Fibroblast of skin of back (primary cell): Measurements from ENCODE around the gene GNAZ.

Experiments
- DNase-seq: peaks from one replicate; pipeline ENCODE4 v3.0.0-alpha.2; 2013

GNAZ gene

GRCh38 chr22:23159291-23159630 lies 88.9 kb downstream of the GNAZ start:
- no peak for DNase-seq

DNA sequence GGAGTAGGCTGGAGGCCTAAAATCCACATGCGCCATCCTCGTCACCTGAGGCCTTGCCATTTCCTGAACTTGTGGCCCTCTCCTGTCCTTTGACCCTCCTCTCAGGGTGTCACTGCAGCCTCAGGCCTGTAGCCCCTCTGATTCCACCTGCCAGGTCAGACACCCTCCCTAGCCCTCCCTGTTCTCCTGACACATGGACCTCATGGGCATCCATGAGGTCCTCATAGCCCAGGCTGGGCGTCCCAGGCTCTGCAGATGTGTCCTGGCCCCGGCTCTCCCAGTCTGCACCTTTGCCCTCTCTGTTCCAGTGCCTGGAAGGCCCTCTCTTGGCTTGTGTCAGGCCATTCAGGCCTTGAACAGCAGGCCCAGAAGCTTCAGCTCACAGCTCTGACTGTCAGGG lies 90.7 kb downstream of the GNAZ start:
- DNase-seq = no peak

DNA sequence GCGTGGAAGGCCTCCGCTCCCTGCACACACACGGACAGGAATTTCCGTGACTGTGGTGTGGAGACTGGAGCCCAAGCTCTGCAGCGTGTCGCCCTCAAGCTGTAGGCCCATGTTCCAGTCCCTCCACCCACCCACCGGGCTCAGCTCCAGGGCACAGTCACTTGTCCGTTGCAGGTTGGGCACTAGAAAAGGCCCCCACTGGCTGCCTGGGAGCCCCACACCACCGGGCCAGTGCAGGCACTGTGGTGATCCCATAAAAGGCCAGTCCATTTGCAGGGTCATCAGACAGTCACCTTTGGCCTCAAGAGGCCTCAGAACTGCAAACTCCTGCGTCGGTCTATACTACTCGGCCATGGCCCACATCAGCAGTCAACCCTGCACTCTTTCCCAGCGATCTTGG lies 91.3 kb downstream of the GNAZ start:
- no peak for DNase-seq

GRCh38 chr22:23163665-23164064 lies 93.3 kb downstream of the GNAZ start:
- no peak for DNase-seq

DNA sequence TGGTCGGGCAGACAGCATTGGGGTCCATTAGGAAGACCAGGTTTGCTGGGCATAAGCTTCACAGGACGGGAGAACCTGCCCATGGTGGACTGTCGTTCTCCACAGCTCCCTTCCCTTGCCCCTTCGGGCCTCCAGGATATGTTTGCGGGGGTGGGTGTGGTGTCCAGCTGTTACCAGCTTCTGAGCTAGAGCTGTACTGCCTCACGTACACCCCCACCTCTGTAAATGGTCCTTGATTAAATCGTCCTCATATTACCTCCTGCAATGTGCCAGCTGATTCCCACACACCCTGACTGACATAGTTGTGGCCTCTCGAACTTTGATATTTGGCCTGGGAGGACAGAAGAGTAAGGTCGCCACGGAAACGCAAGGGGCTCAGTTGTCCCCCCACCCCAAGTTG lies 93.8 kb downstream of the GNAZ start:
- DNase-seq = no peak

DNA sequence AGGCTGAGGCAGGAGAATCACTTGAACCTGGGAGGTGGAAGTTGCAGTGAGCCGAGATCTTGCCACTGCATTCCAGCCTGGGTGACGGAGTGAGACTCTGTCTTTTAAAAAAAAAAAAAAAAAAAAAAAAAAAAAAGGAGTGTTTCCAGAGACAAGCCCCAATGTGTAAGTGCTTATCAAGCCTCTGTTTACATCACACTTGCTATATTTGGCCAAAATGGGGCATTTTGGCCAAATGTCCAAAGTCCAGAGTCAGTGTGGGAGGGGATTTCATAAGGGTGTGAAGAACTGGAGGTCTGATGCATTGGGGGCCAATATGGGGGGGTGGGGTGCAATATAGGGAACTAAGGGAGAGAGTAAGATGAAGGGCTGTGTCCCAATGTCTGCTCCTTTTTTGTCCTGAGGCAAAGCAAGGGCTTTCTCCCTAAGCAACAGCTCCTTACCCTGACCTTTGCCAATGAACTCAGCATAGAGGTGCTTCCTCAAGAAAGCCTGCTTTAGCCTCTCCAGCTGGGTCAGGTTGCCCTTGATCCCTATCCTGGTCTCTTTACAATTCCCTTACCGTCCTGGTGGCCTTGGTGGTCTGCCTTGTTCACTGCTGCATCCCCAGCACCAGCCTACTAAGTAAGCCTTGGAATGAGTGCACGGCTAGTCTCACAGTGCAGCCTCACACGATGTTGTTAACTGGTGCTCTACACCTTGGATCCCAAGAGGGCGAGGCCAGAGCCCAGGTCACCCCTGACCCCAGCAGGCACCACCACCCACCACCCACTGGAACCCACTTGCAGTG lies 95.9 kb downstream of the GNAZ start:
- no peak for DNase-seq

DNA sequence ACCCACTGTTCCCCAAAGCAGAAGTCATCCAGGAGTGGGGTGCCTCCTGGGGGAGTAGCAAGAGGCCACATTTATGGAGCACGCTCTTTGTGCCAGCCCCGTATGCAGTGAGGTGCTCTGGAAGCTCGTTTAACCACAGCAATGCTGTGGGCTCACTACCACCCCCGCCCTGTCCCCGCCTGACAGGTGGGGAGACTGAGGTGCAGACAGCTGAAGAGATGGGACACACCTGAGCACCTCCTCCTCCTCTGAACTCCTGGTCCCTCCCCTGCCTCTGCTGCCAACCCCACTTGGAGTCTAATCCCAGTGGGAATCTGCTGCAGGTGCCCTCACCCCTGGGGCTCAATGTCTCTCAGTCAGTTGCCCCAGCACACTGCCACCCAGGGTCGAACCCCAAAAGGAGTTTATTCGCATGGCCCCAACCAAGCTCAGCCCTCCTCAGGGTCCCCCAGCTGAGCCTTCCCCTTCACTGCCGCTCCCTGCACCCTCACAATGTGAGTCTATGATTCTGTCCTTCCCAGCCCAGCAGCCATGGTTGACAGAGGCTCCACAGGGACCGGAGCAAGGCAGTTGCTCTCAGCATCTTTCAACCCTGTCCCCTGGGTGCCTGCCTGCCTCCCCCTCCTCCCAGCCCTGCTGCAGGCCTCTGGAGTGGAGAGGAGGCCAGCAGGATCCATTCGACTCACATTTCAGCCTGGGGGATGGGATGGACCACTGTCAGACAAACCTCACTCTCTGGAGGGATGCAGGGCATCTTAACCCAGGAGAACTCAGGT lies 96.7 kb downstream of the GNAZ start:
- DNase-seq = no peak

- no peak for DNase-seq
These were observed 98.2 kb downstream of the GNAZ start for GRCh38 chr22:23168391-23169042.

- no peak for DNase-seq
These were observed 98.7 kb downstream of the GNAZ start for GRCh38 chr22:23169043-23169406.
